GM21515 (cell line): ENCODE data around the gene ARMH3.

Experiments used
- ATAC-seq: cut with Tn5 transposase; IDR thresholded peaks from one replicate; pipeline ENCODE4 v1.9.1; 2021; ENCODE audit not compliant: unreplicated experiment

Gene ARMH3, protein sequence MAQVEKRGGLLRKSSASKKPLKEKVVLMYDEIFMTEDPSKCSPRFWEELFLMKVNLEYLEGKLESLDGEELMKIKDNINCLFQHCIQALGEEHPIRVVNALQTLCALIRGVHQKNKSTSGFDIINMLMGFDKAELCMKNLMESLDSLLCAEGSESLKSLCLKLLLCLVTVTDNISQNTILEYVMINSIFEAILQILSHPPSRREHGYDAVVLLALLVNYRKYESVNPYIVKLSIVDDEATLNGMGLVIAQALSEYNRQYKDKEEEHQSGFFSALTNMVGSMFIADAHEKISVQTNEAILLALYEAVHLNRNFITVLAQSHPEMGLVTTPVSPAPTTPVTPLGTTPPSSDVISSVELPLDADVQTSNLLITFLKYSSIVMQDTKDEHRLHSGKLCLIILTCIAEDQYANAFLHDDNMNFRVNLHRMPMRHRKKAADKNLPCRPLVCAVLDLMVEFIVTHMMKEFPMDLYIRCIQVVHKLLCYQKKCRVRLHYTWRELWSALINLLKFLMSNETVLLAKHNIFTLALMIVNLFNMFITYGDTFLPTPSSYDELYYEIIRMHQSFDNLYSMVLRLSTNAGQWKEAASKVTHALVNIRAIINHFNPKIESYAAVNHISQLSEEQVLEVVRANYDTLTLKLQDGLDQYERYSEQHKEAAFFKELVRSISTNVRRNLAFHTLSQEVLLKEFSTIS

DNA sequence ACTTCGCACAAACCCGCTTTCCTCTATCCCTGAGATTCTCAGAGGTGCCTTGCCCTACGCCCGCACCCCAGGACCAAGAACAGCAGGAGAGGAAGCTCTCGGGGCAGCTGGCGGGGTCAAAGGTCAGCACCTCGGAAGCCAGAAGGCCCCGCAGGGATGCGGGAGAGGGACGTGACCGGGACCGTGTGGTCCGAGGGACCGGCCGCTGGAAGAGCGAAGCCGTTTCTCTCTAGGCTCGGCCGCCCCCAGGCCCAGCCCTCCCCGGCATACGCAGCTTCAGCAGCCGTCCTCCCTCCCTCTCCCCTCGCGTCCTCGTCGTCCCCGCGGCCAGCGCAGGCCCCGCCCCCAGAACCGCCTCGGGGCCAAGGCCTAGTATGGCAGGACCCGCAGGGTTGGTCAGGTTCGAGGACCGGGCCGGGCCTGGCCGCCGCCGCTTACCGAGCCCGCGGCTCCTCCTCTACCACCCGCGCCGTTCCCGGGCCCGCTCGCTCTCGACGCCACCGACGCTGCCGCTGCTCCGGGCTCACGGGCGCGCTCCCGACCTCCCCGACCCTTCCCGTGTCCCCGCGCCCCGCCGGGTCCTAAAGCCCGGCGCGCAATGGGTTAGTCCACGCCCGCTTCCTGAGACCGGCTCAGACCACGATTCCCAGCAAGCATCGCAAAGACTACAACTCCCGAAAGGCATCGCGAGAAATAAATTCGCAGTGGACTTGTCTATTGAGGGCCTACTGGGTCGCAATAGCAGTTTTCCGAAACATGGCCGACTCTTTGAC lies at the start of gene ARMH3:
TSS of gene ARMH3 (minus strand) at position 527 of the 773 bp plus-strand sequence. CDS start 16,059 bp downstream, outside the sequence.
- peak; percentile 93 for ATAC-seq

DNA sequence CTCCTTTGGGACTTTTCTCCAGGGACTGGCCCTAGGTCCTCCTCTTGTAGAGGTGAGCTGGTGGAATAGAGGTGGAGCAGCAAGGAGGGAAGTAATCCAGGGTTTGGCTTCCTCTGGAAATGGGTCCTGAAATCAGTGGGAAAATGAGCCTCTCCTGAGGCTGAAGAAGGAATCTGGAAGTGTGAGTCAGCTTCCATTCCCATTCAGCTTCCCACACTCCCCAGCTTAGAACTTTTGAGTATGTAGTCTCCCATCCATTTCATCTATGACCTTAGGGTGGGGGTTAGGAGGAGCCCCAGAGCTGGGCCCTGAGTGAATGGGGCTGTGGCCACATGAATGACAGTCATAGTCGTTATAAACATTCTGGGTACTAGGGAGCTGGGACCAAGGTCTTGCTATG lies 46.4 kb upstream of the ARMH3 start:
- no peak for ATAC-seq

DNA sequence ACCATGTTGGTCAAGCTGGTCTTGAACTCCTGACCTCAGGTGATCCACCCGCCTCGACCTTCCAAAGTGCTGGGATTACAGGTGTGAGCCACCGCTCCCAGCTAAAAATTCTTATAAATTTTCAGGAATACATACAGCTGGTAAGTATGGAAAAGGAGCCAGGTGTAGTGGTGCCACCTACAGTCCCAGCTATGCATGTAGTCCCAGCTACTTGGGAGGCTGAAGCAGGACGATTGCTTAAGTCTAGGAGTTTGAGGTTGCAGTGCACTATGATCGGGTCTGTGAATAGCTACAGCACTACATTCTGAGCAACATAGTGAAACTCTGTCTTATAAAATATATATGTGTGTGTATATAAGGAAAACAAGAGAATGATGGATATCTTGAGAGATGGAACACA lies 45.2 kb upstream of the ARMH3 start:
- no peak for ATAC-seq

DNA sequence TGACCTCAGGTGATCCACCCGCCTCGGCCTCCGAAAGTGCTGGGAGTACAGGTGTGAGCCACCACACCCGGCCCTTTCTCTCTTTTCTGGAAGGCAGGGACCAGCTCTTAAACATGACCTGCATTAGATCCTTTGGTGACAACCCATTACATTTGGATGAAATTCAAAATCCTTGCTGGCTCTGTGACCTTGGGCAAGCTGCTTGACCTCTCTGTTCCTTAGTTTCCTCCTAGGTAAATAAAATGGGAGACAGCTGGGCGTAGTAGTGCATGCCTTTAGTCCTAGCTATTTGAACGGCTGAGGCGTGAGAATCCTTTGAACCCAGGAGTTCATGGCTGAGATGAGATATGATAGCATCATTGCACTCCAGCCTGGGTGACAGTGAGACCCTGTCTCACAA lies 40.5 kb upstream of the ARMH3 start:
- no peak for ATAC-seq

DNA sequence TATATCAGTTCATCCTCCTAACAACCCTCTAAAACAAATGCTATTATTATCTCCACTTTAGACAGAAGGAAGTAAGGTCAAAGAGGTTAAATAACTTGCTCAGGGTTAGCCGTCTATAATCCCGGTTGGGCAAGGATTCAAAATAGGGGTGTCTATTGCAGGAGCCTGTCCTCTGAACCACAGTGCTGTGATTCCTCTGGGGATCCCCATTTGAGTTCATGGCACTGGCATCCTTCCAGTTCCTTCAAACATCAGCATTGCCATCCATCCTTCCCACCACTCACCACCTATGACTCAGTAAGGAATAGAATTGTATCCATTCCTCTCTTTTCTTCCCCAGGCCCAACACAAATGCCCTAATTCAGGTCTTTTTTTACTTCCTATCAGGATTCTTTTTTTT lies 34.8 kb upstream of the ARMH3 start:
- ATAC-seq: no peak

DNA sequence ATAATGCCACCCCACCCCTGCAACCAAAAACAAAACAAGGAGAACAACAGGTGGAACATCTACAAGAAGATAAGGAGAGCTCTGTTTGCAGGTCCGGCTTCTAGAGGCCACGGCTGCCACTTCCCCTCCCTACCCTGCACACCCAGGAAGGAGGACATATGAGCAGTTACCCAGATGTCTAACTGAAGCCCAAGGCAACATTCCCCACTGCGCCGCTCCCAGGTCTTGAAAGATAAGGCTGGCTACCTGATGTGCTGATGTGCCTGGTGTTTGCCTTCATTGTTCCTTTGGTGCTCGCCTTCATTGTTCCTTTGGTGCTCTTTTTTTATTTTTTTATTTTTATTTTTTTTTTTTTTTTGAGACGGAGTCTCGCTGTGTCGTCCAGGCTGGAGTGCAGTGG lies 30.2 kb upstream of the ARMH3 start:
- no peak for ATAC-seq

DNA sequence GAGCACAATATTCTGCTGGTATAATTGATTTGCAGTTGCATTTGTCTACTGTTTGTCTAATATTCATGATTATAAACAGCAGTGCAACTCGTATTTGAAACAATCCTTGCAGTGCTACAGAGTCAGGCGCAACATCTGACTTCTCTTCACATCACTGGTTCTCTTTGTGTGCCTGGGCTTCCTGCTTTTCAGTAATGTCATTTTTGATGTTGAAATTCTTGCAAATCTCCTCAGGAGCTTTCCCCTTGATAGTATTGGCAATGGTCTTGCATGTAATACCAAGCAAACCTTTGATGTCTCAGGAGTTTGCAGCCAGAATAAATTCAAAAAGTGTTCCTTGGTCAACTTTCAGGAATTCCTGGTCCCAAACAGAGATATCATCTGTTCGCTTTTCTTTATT lies 29.4 kb upstream of the ARMH3 start:
- ATAC-seq: no peak

DNA sequence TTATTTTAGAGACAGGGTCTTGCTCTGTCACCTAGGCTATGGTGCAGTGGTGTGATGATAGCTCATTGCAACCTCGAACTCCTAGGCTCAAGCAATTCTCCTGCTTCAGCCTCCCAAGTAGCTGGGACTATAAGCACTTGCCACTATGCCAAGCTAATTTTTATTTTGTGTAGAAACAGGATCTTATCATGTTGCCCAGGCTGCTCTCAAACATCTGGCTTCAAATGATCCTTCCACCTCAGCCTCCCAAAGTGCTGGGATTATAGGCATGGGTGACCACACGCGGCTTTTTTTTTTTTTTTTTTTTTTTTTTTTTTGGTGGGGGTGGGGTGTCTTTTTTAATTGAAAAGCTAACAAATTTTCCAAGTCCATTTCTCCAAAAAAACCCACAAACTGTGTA lies 27.6 kb upstream of the ARMH3 start:
- no peak for ATAC-seq

DNA sequence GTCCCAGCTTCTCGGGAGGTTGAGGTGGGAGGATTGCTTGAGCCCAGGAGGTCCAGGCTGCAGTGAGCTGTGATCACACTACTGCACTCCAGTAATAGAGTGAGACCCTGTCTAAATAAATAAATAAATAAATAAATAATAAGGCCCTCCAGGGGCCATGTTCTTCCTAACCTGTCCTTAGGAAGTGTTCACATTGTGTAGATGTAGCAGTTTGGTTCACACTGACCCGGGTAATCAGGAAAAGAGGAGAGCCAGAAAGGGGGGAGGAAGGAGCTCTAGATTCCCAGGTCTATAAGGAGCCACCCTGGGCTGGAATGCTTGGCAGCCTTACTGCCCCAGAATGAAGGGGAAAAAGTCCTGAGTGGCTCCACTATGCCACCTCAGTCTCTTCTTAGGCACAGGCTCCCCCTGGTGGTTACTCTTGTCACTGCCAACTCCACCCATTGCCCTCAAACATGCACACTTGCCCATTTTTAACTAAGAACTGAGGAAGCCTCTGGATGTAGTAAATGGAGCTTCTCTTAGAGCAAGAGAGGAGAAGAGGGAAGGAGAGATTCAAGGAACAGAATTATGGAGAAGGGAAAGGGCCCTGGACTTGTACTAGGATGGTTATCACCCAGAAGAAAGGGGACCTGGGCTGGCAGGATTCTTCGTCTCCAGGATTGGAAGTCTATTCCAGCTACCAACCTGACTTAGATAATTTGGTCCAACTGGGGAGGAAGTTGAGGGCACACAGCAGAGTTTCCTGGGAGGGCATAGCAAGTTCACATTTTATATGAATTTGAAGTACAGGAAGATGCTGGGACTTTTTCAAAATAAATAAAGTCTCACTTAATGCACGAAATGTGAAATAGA lies 16.9 kb upstream of the ARMH3 start:
- ATAC-seq: no peak

DNA sequence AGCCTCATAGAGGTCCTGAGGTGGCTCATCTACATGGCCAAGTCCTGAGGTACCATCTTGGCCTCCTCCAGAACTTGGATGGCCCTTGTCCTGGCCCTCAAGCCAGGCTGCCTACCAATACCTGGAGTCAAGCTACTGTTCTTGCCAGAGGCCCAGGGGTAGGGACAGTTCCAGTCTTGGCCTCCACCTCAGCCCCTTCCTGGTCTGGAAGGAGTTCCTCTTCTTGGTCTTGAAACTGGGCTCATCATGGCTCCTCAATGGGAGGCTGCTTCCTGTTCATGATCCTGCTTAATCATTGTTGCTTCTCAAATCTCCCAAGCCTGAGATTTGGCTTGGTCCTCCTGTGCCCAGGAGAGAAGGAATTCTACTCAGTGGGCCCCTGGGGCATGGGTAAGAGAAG lies 13.1 kb upstream of the ARMH3 start:
- no peak for ATAC-seq

DNA sequence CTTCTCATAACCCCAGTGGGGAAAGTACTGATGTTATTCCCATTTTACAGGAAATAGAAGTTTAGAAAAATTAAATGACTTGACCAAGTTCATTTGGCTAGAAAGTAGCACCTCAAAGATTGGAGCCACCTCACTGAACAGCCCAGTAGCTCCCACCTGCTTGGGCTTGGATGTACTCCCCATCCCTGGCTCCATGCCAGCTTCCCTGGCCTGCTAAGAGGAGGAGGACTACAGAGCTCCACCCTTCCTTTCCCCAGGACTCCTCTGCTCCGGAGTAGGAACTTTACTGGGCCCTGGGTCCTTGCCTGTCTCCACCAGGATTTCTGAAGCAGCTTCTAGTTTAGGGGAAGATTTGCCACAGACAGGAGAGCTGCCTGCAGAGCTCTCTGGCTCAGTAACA lies 12.2 kb upstream of the ARMH3 start:
- no peak for ATAC-seq

DNA sequence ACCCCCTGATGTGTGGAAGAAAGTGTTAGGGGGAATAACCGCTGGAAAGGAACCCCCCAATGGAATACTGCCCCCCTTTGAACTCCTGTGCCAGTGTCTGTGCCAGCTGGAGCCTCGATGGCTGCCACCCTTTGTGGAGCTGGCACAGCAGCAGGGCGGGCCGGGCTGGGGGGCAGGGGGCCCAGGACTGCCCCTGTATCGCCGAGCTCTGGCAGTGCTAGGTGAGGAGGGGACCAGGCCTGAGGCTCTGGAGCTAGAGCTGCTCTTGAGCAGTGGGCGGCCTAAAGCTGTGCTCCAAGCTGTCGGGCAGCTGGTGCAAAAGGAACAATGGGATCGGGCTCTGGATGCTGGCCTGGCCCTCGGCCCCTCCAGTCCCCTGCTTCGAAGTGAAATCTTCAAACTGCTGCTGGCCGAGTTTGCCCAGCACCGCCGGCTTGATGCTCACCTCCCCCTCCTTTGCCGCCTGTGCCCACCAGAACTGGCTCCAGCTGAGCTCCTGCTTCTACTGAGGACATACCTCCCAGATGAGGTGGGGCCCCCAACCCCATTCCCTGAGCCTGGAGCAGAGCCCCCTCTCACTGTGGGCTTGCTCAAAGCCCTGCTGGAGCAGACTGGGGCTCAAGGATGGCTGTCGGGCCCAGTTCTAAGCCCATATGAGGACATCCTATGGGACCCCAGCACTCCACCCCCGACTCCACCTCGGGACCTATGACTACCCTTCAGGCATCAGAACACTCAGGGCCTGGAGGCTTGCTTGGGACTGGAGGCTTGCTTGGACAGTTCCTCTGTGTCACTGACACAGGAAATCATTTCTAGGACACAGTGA lies 11.3 kb upstream of the ARMH3 start:
- no peak for ATAC-seq

DNA sequence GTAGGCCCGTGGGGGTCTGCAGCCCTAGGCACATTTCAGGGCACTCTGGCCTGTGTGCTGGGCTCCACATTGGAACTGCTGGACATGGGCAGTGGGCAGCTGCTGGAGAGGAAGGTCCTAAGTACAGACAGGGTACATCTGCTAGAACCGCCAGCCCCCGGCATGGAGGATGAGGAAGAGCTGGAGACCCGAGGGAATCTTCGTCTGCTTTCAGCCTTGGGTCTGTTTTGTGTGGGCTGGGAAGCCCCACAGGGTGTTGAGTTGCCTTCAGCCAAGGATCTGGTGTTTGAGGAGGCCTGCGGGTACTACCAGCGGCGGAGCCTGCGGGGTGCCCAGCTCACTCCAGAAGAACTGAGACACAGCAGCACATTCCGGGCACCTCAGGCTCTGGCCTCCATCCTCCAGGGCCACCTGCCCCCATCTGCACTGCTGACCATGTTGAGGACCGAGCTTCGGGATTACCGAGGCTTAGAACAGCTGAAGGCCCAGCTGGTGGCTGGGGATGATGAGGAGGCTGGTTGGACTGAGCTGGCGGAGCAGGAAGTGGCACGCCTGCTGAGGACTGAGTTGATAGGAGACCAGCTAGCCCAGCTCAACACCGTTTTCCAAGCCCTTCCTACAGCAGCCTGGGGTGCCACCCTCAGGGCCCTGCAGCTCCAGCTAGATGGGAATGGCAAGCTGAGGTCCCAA lies 10.6 kb upstream of the ARMH3 start:
- no peak for ATAC-seq

DNA sequence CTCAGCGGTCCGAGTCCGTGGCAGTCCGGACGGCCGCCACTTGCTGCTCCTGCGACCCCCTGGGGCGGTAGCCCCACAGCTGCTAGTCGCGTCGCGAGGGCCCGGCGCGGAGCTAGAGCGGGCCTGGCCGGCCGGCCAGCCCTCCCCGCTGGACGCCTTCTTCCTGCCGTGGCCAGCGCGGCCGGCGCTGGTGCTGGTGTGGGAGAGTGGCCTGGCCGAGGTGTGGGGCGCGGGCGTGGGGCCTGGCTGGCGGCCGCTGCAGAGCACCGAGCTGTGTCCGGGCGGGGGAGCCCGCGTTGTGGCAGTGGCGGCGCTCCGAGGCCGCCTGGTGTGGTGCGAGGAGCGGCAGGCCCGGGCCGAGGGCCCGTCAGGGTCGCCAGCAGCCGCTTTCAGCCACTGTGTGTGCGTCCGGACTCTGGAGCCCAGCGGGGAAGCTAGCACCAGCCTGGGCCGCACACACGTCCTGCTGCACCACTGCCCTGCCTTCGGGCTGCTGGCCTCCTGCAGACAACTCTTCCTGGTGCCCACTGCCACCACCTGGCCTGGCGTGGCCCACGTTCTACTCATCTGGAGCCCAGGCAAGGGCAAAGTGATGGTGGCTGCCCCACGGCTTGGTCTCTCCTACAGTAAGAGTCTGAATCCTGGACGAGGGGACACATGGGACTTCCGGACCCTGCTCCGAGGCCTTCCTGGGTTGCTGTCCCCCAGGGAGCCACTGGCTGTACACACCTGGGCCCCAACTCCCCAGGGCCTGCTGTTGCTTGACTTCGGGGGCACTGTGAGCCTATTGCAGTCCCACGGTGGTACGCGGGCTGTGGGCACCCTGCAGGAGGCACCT lies 9.8 kb upstream of the ARMH3 start:
- peak; percentile 17 for ATAC-seq

DNA sequence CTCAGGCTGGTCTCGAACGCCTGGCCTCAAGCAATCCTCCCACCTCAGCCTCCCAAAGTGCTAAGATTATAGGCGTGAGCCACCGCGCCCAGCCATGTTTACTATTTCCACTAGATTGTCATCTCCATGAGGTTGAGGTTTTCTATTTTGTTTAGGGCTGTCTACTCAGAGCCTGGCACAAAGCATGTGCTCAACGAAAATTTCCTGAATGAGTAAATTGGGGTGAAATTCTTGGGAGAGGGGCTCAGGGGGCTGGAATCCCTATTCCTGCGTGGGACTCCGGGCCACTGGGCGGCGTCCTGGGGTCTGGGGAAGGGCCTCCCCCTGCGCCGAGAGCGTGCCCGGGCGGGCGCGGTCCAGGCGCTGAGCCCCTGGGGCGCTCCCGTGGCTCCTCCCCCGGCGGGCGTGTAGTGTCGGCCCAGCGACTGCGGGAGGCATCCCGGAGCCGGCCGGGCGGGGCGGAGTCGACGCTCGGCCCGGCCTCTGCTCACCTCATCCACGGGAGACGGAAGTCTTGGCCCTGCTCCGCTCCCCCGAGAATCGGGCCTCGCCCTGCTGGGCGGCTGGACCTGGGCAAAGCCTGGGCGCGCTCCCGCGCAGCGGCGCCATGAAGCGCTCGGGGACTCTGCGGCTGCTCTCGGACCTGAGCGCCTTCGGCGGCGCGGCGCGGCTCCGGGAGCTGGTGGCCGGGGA lies 9.0 kb upstream of the ARMH3 start, which contains the start of gene HPS6:
TSS of gene HPS6 (plus strand) at position 482 of the 693 bp plus-strand sequence. CDS start at position 608, 126 bp downstream.
- ATAC-seq: peak; percentile 95

DNA sequence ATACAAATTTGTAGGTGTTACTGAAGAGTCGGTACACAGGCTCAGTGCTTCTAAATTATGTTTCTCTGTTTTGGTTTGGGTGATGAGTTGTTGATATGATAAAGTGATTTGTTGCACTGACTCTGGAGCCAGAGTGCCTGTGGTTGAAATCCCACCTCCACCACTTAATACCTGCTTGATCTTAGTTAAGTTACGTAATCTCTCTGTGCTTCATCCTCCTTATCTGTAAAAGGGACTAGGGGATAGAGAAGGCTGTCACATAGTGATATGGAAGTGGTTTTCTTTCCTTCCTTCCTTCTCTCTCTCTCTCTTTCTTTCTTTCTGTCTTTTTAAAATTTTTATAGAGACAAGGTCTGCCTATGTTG lies 8.5 kb upstream of the ARMH3 start:
- no peak for ATAC-seq

DNA sequence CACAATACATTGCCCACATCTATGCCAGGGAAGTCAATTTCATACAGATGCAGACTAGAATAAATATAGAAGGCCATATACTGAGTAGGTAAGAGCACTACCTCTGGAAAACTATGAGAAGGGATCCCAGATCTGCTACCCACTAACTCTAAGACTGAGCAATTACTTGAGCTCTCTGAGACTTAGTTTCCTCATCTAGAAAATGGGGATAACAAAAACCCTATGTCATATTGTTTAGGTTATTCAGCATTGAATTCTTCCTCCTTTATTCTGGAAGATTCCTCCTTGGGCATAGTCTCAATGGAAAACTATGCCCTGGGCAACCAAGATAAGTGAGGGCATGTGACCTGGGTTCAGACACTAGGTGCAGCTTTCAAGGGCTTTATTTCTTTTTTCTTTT lies 4.0 kb upstream of the ARMH3 start:
- no peak for ATAC-seq
